Gastroesophageal sphincter (tissue), 4 donors: Measurements from ENCODE around the gene LENG8. TPM values are rescaled to one million over a fixed set of nuclear protein-coding genes. Genes with fewer than 3 reads are reported as not detected.

Experiments
- ATAC-seq: fragments of 150-250 bp; one replicate; pipeline ENCODE4 v1.9.1; 2016; ENCODE audit warnings: mild to moderate bottlenecking, moderate library complexity
- H3K27ac ChIP-seq, 4 donors: fragments of 200-600 bp; sonication (generic) in 3 of 4; 1 replicate in 3 of 4; 2 replicates in 1 of 4; pipeline ENCODE4 v1.5.1; 2016 to 2019
- H3K27me3 ChIP-seq: fragments of 200-600 bp; sonication (generic); one replicate; pipeline ENCODE4 v1.5.1; 2019
- H3K36me3 ChIP-seq, 2 donors: fragments of 200-600 bp; sonication (generic); one replicate each; pipeline ENCODE4 v1.5.1; 2019; ENCODE audit warnings: control low read depth in 1 of 2
- H3K4me1 ChIP-seq, 3 donors: fragments of 200-600 bp; sonication (generic); 1 replicate in 2 of 3; 2 replicates in 1 of 3; pipeline ENCODE4 v1.5.1; 2016 to 2019; ENCODE audit warnings: control low read depth in 2 of 3
- H3K4me3 ChIP-seq, 2 donors: fragments of 200-600 bp; sonication (generic); one replicate each; pipeline ENCODE4 v1.5.1; 2019; ENCODE audit warnings: mild to moderate bottlenecking in 1 of 2, moderate library complexity in 1 of 2
- H3K9me3 ChIP-seq, 3 donors: fragments of 200-600 bp; sonication (generic); one replicate each; pipeline ENCODE4 v1.5.1; 2017 to 2019; ENCODE audit warnings: control low read depth in 2 of 3
- CTCF ChIP-seq, 4 experiments: fragments of 200-600 bp in 2 of 4; fragments of 450-650 bp in 2 of 4; sonication (generic) in 1 of 4; IDR thresholded peaks; one replicate each; pipeline ENCODE4 v1.5.1; 2017 to 2019; ENCODE audit warnings: antibody characterized with exemption in 4 of 4, mild to moderate bottlenecking in 2 of 4, moderate library complexity in 2 of 4
- EP300 ChIP-seq: sonication (generic); formaldehyde crosslinking; IDR thresholded peaks from one replicate; pipeline ENCODE4 v1.6.1; 2017; ENCODE audit warnings: antibody characterized with exemption, mild to moderate bottlenecking
- POLR2A ChIP-seq, 2 donors: fragments of 450-650 bp; IDR thresholded peaks; one replicate each; pipeline ENCODE4 v1.6.1; 2017; ENCODE audit warnings: antibody characterized with exemption in 2 of 2, mild to moderate bottlenecking in 2 of 2, moderate library complexity in 1 of 2
- POLR2AphosphoS5 ChIP-seq: sonication (generic); formaldehyde crosslinking; IDR thresholded peaks from one replicate; pipeline ENCODE4 v1.6.1; 2017; ENCODE audit warnings: antibody characterized with exemption
- WGBS, 2 donors: methylation state at CpG; one replicate each; pipeline ENCODE4 v1.1.5; 2018; ENCODE audit warnings: low coverage in 1 of 2; 5-methylcytosine and 5-hydroxymethylcytosine counted together
- total RNA-seq, 4 donors: library from RNA; depleted of rRNA; stranded (reverse); fragments of >200 nt; gene quantifications; one replicate each; pipeline ENCODE4 v1.1.0, GENCODE V29; 2016

The LENG8 gene
- total RNA-seq, 4 donors from 2014 or later = 25.4 to 215 (median 80.9) TPM

GRCh38 chr19:54415901-54416673 is 32.9 kb upstream of the LENG8 start:
- Histone ChIP-seq H3K4me1 (peaks cover 0 to 32% (median 0%) of the 10 kb centered on the region in 3 donors), H3K4me3 (peak overlapping the region in 1 of 2 donors; percentile 49), H3K27me3 (peaks cover 94% of the 10 kb centered on the region), H3K27ac (peak overlapping the region in 2 of 4 donors; percentile 35 to 67), H3K9me3 (no peaks in the 10 kb centered on the region), H3K36me3 (no peaks in the 10 kb centered on the region)
- no peak for ATAC-seq
- WGBS, 2 donors = 0 to 10% methylated on average over 1 to 10 of the region's 28 CpGs
- no peak for TF ChIP-seq EP300
- TF ChIP-seq POLR2A (IDR thresholded peaks at IDR 0.05) = no peak
- TF ChIP-seq CTCF (IDR thresholded peaks at IDR 0.05) = no peak
- no peak for TF ChIP-seq POLR2AphosphoS5

- TF ChIP-seq POLR2A (IDR thresholded peaks at IDR 0.05) (no peak), CTCF (IDR thresholded peaks at IDR 0.05) (no peak), POLR2AphosphoS5 (no peak), EP300 (no peak)
- peaks cover 95% of the 10 kb centered on the region for H3K27me3 ChIP-seq
Measured at GRCh38 chr19:54416695-54417491, 32.1 kb upstream of the LENG8 start.

GRCh38 chr19:54418030-54418929 is 30.7 kb upstream of the LENG8 start:
- Histone ChIP-seq H3K36me3 (no peaks in the 10 kb centered on the region), H3K9me3 (no peaks in the 10 kb centered on the region), H3K4me1 (peaks cover 0 to 34% (median 0%) of the 10 kb centered on the region in 3 donors), H3K27me3 (peaks cover 94% of the 10 kb centered on the region), H3K4me3 (no peak overlapping the region), H3K27ac (peak overlapping the region in 3 of 4 donors; percentile 14 to 75 (median 59))
- TF ChIP-seq CTCF (IDR thresholded peaks at IDR 0.05) (no peak), EP300 (no peak), POLR2A (IDR thresholded peaks at IDR 0.05) (no peak), POLR2AphosphoS5 (no peak)
- no peak for ATAC-seq
- WGBS, 2 donors = 7 to 8% methylated on average over 8 to 17 of the region's 25 CpGs

More at GRCh38 chr19:54416695-54417491, 32.1 kb upstream of the LENG8 start:
- Histone ChIP-seq H3K36me3 (no peaks in the 10 kb centered on the region), H3K9me3 (no peaks in the 10 kb centered on the region), H3K27ac (peak overlapping the region in 2 of 4 donors; percentile 35 to 67), H3K4me3 (peak overlapping the region in 1 of 2 donors; percentile 49), H3K4me1 (peaks cover 0 to 34% (median 0%) of the 10 kb centered on the region in 3 donors)
- 76 to 79% methylated on average over 6 to 9 of the region's 44 CpGs for WGBS, 2 donors
- ATAC-seq = no peak

GRCh38 chr19:54418930-54419800 is 29.8 kb upstream of the LENG8 start:
- WGBS, 2 donors = 82 to 100% methylated on average over 4 to 5 of the region's 26 CpGs
- H3K4me1 ChIP-seq = peaks cover 0 to 34% (median 0%) of the 10 kb centered on the region in 3 donors
- H3K27ac ChIP-seq = peak overlapping the region in 3 of 4 donors; percentile 14 to 75 (median 59)

More at GRCh38 chr19:54418930-54419800, 29.8 kb upstream of the LENG8 start:
- ATAC-seq = no peak
- no peak overlapping the region for H3K4me3 ChIP-seq
- H3K27me3 ChIP-seq = peaks cover 98% of the 10 kb centered on the region
- H3K9me3 ChIP-seq = no peaks in the 10 kb centered on the region
- TF ChIP-seq CTCF (IDR thresholded peaks at IDR 0.05) = no peak
- TF ChIP-seq EP300 = no peak
- TF ChIP-seq POLR2A (IDR thresholded peaks at IDR 0.05) = no peak
- TF ChIP-seq POLR2AphosphoS5 = no peak
- no peaks in the 10 kb centered on the region for H3K36me3 ChIP-seq
